ENCODE measurements around the gene PHACTR1.

PHACTR1 gene

DNA sequence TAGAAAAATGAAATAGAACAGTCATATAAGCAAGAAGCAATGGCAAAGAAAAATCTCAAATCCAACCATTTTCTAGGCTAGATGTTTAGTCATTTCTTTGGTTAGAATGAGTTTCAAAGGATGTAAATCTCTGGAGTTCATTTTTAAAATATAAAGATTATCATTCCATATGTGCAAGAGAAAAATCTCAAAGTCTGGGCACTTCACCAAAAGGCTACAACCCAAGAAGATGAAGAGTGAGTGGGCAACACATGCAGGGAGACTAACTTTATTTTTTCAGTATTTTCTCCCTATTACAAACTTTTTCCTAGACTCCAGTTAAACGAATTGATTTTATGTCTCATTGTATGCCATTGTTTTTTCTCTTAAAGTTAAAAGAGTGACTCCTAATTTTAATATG lies 83.6 kb downstream of the PHACTR1 start:
- no peak for DNase-seq (ENCODE audit: low read depth in 1 of 2, low spot score in 1 of 2)
- Histone ChIP-seq H3K4me3 (replicated peaks; ENCODE audit: insufficient read depth, low read length) (no peak overlapping the region), H3K27me3 (ENCODE audit: insufficient read depth, poor library complexity, severe bottlenecking) (peaks cover 4% of the 10 kb centered on the region), H3K27ac (replicated peaks) (no peak overlapping the region)
- TF ChIP-seq, protein P1, sequence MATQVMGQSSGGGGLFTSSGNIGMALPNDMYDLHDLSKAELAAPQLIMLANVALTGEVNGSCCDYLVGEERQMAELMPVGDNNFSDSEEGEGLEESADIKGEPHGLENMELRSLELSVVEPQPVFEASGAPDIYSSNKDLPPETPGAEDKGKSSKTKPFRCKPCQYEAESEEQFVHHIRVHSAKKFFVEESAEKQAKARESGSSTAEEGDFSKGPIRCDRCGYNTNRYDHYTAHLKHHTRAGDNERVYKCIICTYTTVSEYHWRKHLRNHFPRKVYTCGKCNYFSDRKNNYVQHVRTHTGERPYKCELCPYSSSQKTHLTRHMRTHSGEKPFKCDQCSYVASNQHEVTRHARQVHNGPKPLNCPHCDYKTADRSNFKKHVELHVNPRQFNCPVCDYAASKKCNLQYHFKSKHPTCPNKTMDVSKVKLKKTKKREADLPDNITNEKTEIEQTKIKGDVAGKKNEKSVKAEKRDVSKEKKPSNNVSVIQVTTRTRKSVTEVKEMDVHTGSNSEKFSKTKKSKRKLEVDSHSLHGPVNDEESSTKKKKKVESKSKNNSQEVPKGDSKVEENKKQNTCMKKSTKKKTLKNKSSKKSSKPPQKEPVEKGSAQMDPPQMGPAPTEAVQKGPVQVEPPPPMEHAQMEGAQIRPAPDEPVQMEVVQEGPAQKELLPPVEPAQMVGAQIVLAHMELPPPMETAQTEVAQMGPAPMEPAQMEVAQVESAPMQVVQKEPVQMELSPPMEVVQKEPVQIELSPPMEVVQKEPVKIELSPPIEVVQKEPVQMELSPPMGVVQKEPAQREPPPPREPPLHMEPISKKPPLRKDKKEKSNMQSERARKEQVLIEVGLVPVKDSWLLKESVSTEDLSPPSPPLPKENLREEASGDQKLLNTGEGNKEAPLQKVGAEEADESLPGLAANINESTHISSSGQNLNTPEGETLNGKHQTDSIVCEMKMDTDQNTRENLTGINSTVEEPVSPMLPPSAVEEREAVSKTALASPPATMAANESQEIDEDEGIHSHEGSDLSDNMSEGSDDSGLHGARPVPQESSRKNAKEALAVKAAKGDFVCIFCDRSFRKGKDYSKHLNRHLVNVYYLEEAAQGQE (IDR thresholded peaks at IDR 0.05; ENCODE audit: insufficient replicate concordance, low read depth) = no peak
- TF ChIP-seq GABPA (IDR thresholded peaks at IDR 0.05; ENCODE audit: low read depth) (no peak), SPI1 (IDR thresholded peaks at IDR 0.05; ENCODE audit: borderline replicate concordance, low read depth) (no peak), POLR2AphosphoS5 (IDR thresholded peaks at IDR 0.05; ENCODE audit: low read depth) (no peak)
- TF ChIP-seq, protein P2, sequence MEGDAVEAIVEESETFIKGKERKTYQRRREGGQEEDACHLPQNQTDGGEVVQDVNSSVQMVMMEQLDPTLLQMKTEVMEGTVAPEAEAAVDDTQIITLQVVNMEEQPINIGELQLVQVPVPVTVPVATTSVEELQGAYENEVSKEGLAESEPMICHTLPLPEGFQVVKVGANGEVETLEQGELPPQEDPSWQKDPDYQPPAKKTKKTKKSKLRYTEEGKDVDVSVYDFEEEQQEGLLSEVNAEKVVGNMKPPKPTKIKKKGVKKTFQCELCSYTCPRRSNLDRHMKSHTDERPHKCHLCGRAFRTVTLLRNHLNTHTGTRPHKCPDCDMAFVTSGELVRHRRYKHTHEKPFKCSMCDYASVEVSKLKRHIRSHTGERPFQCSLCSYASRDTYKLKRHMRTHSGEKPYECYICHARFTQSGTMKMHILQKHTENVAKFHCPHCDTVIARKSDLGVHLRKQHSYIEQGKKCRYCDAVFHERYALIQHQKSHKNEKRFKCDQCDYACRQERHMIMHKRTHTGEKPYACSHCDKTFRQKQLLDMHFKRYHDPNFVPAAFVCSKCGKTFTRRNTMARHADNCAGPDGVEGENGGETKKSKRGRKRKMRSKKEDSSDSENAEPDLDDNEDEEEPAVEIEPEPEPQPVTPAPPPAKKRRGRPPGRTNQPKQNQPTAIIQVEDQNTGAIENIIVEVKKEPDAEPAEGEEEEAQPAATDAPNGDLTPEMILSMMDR (IDR thresholded peaks at IDR 0.05; ENCODE audit: insufficient read depth, low read length) = no peak

DNA sequence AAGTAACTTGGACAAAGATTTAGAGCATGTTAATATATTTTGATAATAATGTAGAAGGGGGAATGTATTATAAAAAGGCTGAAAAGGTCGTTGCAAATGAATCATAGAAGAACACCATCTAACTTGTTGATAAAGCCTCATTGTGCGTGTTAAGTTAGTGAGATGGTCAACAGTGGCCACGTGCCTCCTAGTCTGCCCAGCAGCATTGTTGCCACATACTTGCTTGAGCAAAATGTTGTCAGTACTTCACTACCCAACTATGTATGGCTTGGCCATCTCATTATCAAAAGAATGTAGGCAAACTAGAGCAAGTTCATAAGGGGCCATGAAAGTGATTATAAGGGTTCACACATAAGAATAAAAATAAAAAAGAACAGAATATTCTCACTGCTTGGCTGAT lies 84.6 kb downstream of the PHACTR1 start:
- TF ChIP-seq GABPA (IDR thresholded peaks at IDR 0.05; ENCODE audit: low read depth) (no peak), POLR2AphosphoS5 (IDR thresholded peaks at IDR 0.05; ENCODE audit: low read depth) (no peak), SPI1 (IDR thresholded peaks at IDR 0.05; ENCODE audit: borderline replicate concordance, low read depth) (no peak)
- TF ChIP-seq, protein P1 (IDR thresholded peaks at IDR 0.05; ENCODE audit: insufficient replicate concordance, low read depth) = no peak
- TF ChIP-seq, protein P2 (IDR thresholded peaks at IDR 0.05; ENCODE audit: insufficient read depth, low read length) = no peak
- Histone ChIP-seq H3K27ac (replicated peaks) (no peak overlapping the region), H3K27me3 (ENCODE audit: insufficient read depth, poor library complexity, severe bottlenecking) (peaks cover 4% of the 10 kb centered on the region), H3K4me3 (replicated peaks; ENCODE audit: insufficient read depth, low read length) (no peak overlapping the region)
- no peak for DNase-seq (ENCODE audit: low read depth in 1 of 2, low spot score in 1 of 2)

DNA sequence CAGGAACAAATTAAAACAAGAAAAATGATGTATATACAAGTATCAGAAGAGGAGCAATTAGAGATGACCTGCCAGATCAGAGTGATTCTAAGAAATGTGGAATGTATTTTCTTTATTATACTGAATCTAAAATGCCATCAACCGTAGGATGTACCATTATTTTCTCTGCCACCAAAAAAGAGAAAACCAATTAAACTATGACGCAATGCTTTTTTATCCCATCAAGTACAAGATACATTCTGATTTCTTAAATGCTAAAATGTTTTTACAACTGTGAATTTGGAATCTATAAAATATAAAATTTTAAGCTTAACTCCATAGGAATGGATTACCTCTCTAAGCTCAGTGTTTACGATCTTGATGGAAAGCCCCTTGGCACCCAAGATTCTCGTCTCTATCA lies 85.9 kb downstream of the PHACTR1 start:
- Histone ChIP-seq H3K27ac (replicated peaks) (no peak overlapping the region), H3K27me3 (ENCODE audit: insufficient read depth, poor library complexity, severe bottlenecking) (peaks cover 4% of the 10 kb centered on the region), H3K4me3 (replicated peaks; ENCODE audit: insufficient read depth, low read length) (no peak overlapping the region)
- no peak for DNase-seq (ENCODE audit: low read depth in 1 of 2, low spot score in 1 of 2)
- no peak for TF ChIP-seq SPI1 (IDR thresholded peaks at IDR 0.05; ENCODE audit: borderline replicate concordance, low read depth)
- TF ChIP-seq, protein P2 (IDR thresholded peaks at IDR 0.05; ENCODE audit: insufficient read depth, low read length) = no peak
- TF ChIP-seq POLR2AphosphoS5 (IDR thresholded peaks at IDR 0.05; ENCODE audit: low read depth) = no peak
- no peak for TF ChIP-seq GABPA (IDR thresholded peaks at IDR 0.05; ENCODE audit: low read depth)
- TF ChIP-seq, protein P1 (IDR thresholded peaks at IDR 0.05; ENCODE audit: insufficient replicate concordance, low read depth) = no peak
